ENCODE data around the gene HK1. TPM values are rescaled to one million over a fixed set of nuclear protein-coding genes. Genes with fewer than 3 reads are reported as not detected.

HK1 gene
- total RNA-seq, 1 experiment from 2014 or later: 219 TPM

- DNase-seq (ENCODE audit: low spot score) (no peak), ATAC-seq (no peak)
- no peaks in the 10 kb centered on the region for H3K9me3 Mint-ChIP-seq
- ChIA-PET CTCF (interaction anchor here (0.6 to 2.0 kb wide), 2 partner anchors 95 to 123 kb away, joined by 3 to 7 read pairs; no protein-coding TSS in a partner anchor), POLR2A (no interaction called here)
- H3K27me3 Mint-ChIP-seq (ENCODE audit: low read depth): no peaks in the 10 kb centered on the region
- H3K27ac Mint-ChIP-seq: peak overlapping the region; percentile 64
- H3K4me1 Mint-ChIP-seq: peaks cover 35% of the 10 kb centered on the region
- no peak overlapping the region for H3K4me3 Mint-ChIP-seq
- TF ChIP-seq STAT6 (CRISPR knock-in tag; conservative IDR thresholded peaks at IDR 0.05; ENCODE audit: low read depth) (no peak), JAZF1 (CRISPR knock-in tag; IDR thresholded peaks at IDR 0.05) (no peak), ZNF396 (CRISPR knock-in tag; IDR thresholded peaks at IDR 0.05; ENCODE audit: borderline replicate concordance) (no peak), ZNF219 (CRISPR knock-in tag; IDR thresholded peaks at IDR 0.05; ENCODE audit: borderline replicate concordance) (no peak), IRF1 (CRISPR knock-in tag; IDR thresholded peaks at IDR 0.05) (no peak), ESRRA (CRISPR knock-in tag; IDR thresholded peaks at IDR 0.05; ENCODE audit: borderline replicate concordance) (no peak), AR (CRISPR knock-in tag; IDR thresholded peaks at IDR 0.05) (no peak)
- H3K36me3 Mint-ChIP-seq: peaks cover 30% of the 10 kb centered on the region
Observed at GRCh38 chr10:69361303-69361614, 83.0 kb downstream of the HK1 start.

GRCh38 chr10:69362471-69362954, 84.2 kb downstream of the HK1 start:
- CTCF ChIA-PET: interaction anchor here (2.0 to 2.3 kb wide), 2 partner anchors 50 to 124 kb away, joined by 7 to 15 read pairs; no protein-coding TSS in a partner anchor
- Mint-ChIP-seq H3K27ac (peak overlapping the region; percentile 86; the same call in 1 of the 2 replicates), H3K9me3 (no peaks in the 10 kb centered on the region), H3K27me3 (ENCODE audit: low read depth) (no peaks in the 10 kb centered on the region), H3K4me3 (no peak overlapping the region), H3K4me1 (peaks cover 44% of the 10 kb centered on the region), H3K36me3 (peaks cover 37% of the 10 kb centered on the region)
- POLR2A ChIA-PET: no interaction called here
- TF ChIP-seq ZNF532 (CRISPR knock-in tag; IDR thresholded peaks at IDR 0.05; ENCODE audit: borderline replicate concordance) (no peak), HMGA2 (CRISPR knock-in tag; IDR thresholded peaks at IDR 0.05) (no peak), GRHL2 (CRISPR knock-in tag; IDR thresholded peaks at IDR 0.05; ENCODE audit: insufficient replicate concordance, severe bottlenecking) (no peak), TEAD4 (CRISPR knock-in tag; IDR thresholded peaks at IDR 0.05) (no peak), PRDM15 (CRISPR knock-in tag; IDR thresholded peaks at IDR 0.05) (no peak), FOXP1 (CRISPR knock-in tag; IDR thresholded peaks at IDR 0.05; ENCODE audit: borderline replicate concordance) (no peak)
- ATAC-seq: no peak
- DNase-seq (ENCODE audit: low spot score): no peak
